K562 (cell line): ENCODE measurements around the gene ETV3L. TPM values are rescaled to one million over a fixed set of nuclear protein-coding genes. Genes with fewer than 3 reads are reported as not detected.

Experiments used
- E2F4 ChIP-seq: sonication (generic); formaldehyde crosslinking; IDR thresholded peaks from 2 replicates; pipeline ENCODE4 v1.8.0; 2022; ENCODE audit warnings: mild to moderate bottlenecking, low read depth, missing genetic modification reagents
- ELK1 ChIP-seq: sonication (generic); formaldehyde crosslinking; IDR thresholded peaks from 2 replicates; pipeline ENCODE4 v1.8.1; 2022; ENCODE audit warnings: missing genetic modification reagents
- HDGF ChIP-seq: fragments of 450-650 bp; IDR thresholded peaks from 2 replicates; pipeline ENCODE4 v1.6.1; 2016
- HMGXB4 ChIP-seq: sonication (generic); formaldehyde crosslinking; IDR thresholded peaks from 2 replicates; pipeline ENCODE4 v1.8.1; 2023; ENCODE audit warnings: mild to moderate bottlenecking, missing genetic modification reagents
- MYC ChIP-seq, 2 experiments: fragments of 250-450 bp in 1 of 2; sonication (Bioruptor Pico) in 1 of 2; IDR thresholded peaks; 2 replicates each; pipeline versions ENCODE4 v1.5.1 to v1.6.1; 2012 to 2021; ENCODE audit warnings: low read depth in 2 of 2, borderline replicate concordance in 1 of 2, improper control_type of control experiment in 1 of 2, low read length in 1 of 2, mild to moderate bottlenecking in 1 of 2, moderate library complexity in 1 of 2
- NKRF ChIP-seq: fragments of 450-650 bp; IDR thresholded peaks from 2 replicates; pipeline ENCODE4 v1.6.1; 2016; ENCODE audit warnings: borderline replicate concordance
- SMAD3 ChIP-seq: fragments of 450-650 bp; formaldehyde crosslinking; conservative IDR thresholded peaks from 2 replicates; pipeline ENCODE4 v1.4.0; 2020; ENCODE audit warnings: mild to moderate bottlenecking
- TAF15 ChIP-seq: fragments of 200-400 bp; formaldehyde crosslinking; IDR thresholded peaks from 2 replicates; pipeline ENCODE4 v1.6.1; 2017; ENCODE audit warnings: mild to moderate bottlenecking, low read depth, low read length, moderate library complexity
- ZNF407 ChIP-seq: fragments of 450-650 bp; IDR thresholded peaks from 2 replicates; pipeline ENCODE4 v1.6.1; 2016; ENCODE audit warnings: low read depth
- polyA plus RNA-seq, 8 experiments: library from polyadenylated mRNA; depleted of rRNA in 4 of 8; stranded (reverse) in 5 of 8; unstranded in 3 of 8; fragments of >200 nt; fragmentation: Nextera tagmentation in 2 of 8; fragmentation: Illumina TruSeq in 1 of 8; extraction: Ambion mirVana in 2 of 8; extraction: Trizol in 1 of 8; gene quantifications; 2 replicates each; pipeline versions ENCODE4 v1.2.1 to v1.2.3, GENCODE V29; 2011 to 2014; ENCODE audit warnings: inconsistent platforms in 1 of 8, missing spikeins in 1 of 8
- total RNA-seq, 7 experiments: library from RNA; depleted of rRNA in 6 of 7; stranded (reverse); fragments of >200 nt in 6 of 7; fragmentation: Illumina TruSeq in 2 of 7; extraction: Trizol in 2 of 7; gene quantifications; 2 replicates each; pipeline versions ENCODE4 v1.2.1 to v1.2.3, GENCODE V29; 2011 to 2021; ENCODE audit warnings: low replicate concordance in 1 of 7

Gene ETV3L
- total and polyA plus RNA-seq, 9 of the 15 experiments (the other 6 are each of a cell fraction or from before 2014, with no cell fraction given), result not detected

- TF ChIP-seq E2F4, result no peak
- no peak for TF ChIP-seq ZNF407
- TF ChIP-seq HDGF, result no peak
- no peak for TF ChIP-seq MYC (IDR thresholded peaks at IDR 0.05; ENCODE audit: low read depth, low read length)
- TF ChIP-seq MYC (CRISPR knock-in tag; IDR thresholded peaks at IDR 0.05; ENCODE audit: borderline replicate concordance, low read depth), result no peak
- TF ChIP-seq TAF15, result no peak
- no peak for TF ChIP-seq ELK1 (CRISPR knock-in tag)
- no peak for TF ChIP-seq SMAD3 (CRISPR knock-in tag)
- TF ChIP-seq HMGXB4, result no peak
- TF ChIP-seq NKRF, result no peak
Observed at GRCh38 chr1:157099633-157100009, at the start of gene ETV3L (continued).
